IMR-90 (cell line): ENCODE results near the gene WDR70. TPM values are rescaled to one million over a fixed set of nuclear protein-coding genes. Genes with fewer than 3 reads are reported as not detected.

Experiments
- ATAC-seq: fragments of 200-7000 bp; cut with Tn5 transposase; 2 replicates; pipeline ENCODE4 v1.9.1; 2020; ENCODE audit warnings: low read depth, mild to moderate bottlenecking, moderate library complexity
- BruUV-seq: library from RNA; stranded (reverse); fragments of 400-500 nt; replicated peaks from 2 replicates; lab custom pipeline; 2021; lab: Mats Ljungman, UMichigan
- CTCF ChIA-PET: fragments of 300-600 bp; formaldehyde crosslinking; extraction: SDS; loops from one replicate; lab custom pipeline; 2021; ENCODE audit warnings: antibody characterized with exemption; lab: Yijun Ruan, JAX
- POLR2A ChIA-PET: fragments of 300-600 bp; sonication (Branson Sonifier 250); formaldehyde crosslinking; loops from one replicate; lab custom pipeline; 2022; ENCODE audit warnings: antibody characterized with exemption; ENCODE audit not compliant: unreplicated experiment; lab: Charles Lee
- DNase-seq: peaks from one replicate; pipeline ENCODE4 v3.0.0; 2013
- H2AFZ ChIP-seq: replicated peaks from 2 replicates; pipeline ENCODE3; 2013; ENCODE audit warnings: low read length, mild to moderate bottlenecking; ENCODE audit not compliant: poor library complexity
- H2AK5ac ChIP-seq: 2 replicates; pipeline ENCODE4 v1.6.1; 2013; ENCODE audit warnings: low read depth, low read length, inconsistent platforms
- H2AK9ac ChIP-seq: replicated peaks from 2 replicates; pipeline ENCODE3; 2013; ENCODE audit warnings: mild to moderate bottlenecking, low read depth, low read length, moderate library complexity; ENCODE audit not compliant: poor library complexity
- H2BK120ac ChIP-seq: 2 replicates; pipeline ENCODE4 v1.6.1; 2013; ENCODE audit warnings: low read depth, low read length, inconsistent platforms
- H2BK15ac ChIP-seq: 3 replicates; pipeline ENCODE4 v1.6.1; 2013; ENCODE audit warnings: low read depth, low read length, inconsistent platforms
- H2BK20ac ChIP-seq: 2 replicates; pipeline ENCODE4 v1.6.1; 2013; ENCODE audit warnings: low read depth, mild to moderate bottlenecking, inconsistent platforms, low read length, moderate library complexity
- H2BK5ac ChIP-seq: 2 replicates; pipeline ENCODE4 v1.6.1; 2013; ENCODE audit warnings: mild to moderate bottlenecking, low read depth, low read length, inconsistent platforms; ENCODE audit not compliant: poor library complexity, severe bottlenecking
- H3K14ac ChIP-seq: replicated peaks from 2 replicates; pipeline ENCODE4 v1.6.1; 2013; ENCODE audit warnings: low read depth, low read length, inconsistent platforms
- H3K18ac ChIP-seq: 2 replicates; pipeline ENCODE4 v1.6.1; 2013; ENCODE audit warnings: low read depth, low read length, control low read depth
- H3K23ac ChIP-seq: 2 replicates; pipeline ENCODE4 v1.6.1; 2013; ENCODE audit warnings: low read depth, low read length, inconsistent platforms
- H3K27ac ChIP-seq: 2 replicates; pipeline ENCODE4 v1.5.1; 2013; ENCODE audit warnings: mild to moderate bottlenecking, control low read depth, low read length; ENCODE audit not compliant: insufficient read depth
- H3K27me3 ChIP-seq: 2 replicates; pipeline ENCODE4 v1.6.1; 2013; ENCODE audit warnings: low read length; ENCODE audit not compliant: control insufficient read depth, insufficient read depth
- H3K36me3 ChIP-seq: 2 replicates; pipeline ENCODE4 v1.6.1; 2013; ENCODE audit warnings: low read length, mixed read lengths; ENCODE audit not compliant: control insufficient read depth, insufficient read depth
- H3K4ac ChIP-seq: 2 replicates; pipeline ENCODE4 v1.6.1; 2013; ENCODE audit warnings: low read depth, low read length, inconsistent platforms
- H3K4me1 ChIP-seq: 2 replicates; pipeline ENCODE4 v1.6.1; 2013; ENCODE audit warnings: low read length, mixed read lengths; ENCODE audit not compliant: control insufficient read depth, insufficient read depth
- H3K4me2 ChIP-seq: 2 replicates; pipeline ENCODE4 v1.6.1; 2013; ENCODE audit warnings: low read depth, mild to moderate bottlenecking, control low read depth, low read length, moderate library complexity
- H3K4me3 ChIP-seq: 2 replicates; pipeline ENCODE4 v1.5.1; 2013; ENCODE audit warnings: low read depth, mild to moderate bottlenecking, control low read depth, low read length, moderate library complexity; ENCODE audit not compliant: insufficient read depth
- H3K56ac ChIP-seq: 2 replicates; pipeline ENCODE4 v1.6.1; 2013; ENCODE audit warnings: low read length, inconsistent platforms; ENCODE audit not compliant: insufficient read depth; ENCODE audit errors: extremely low read depth
- H3K79me1 ChIP-seq, 2 experiments: 2 replicates each; pipeline ENCODE4 v1.6.1; 2013; ENCODE audit warnings: low read length in 2 of 2, inconsistent platforms in 1 of 2, low read depth in 1 of 2
- H3K9ac ChIP-seq: 2 replicates; pipeline ENCODE4 v1.6.1; 2013; ENCODE audit warnings: low read depth, low read length, control low read depth
- H3K9me1 ChIP-seq: 2 replicates; pipeline ENCODE4 v1.6.1; 2013; ENCODE audit warnings: low read length, inconsistent platforms; ENCODE audit not compliant: insufficient read depth
- H3K9me3 ChIP-seq: 2 replicates; pipeline ENCODE4 v1.6.1; 2013; ENCODE audit warnings: low read length; ENCODE audit not compliant: control insufficient read depth, insufficient read depth
- H4K20me1 ChIP-seq: 2 replicates; pipeline ENCODE4 v1.6.1; 2013; ENCODE audit warnings: low read length, inconsistent platforms; ENCODE audit not compliant: insufficient read depth
- H4K5ac ChIP-seq: 2 replicates; pipeline ENCODE4 v1.6.1; 2013; ENCODE audit warnings: mild to moderate bottlenecking, low read depth, low read length, control low read depth
- H4K8ac ChIP-seq, 2 experiments: 2 replicates each; pipeline ENCODE4 v1.6.1; 2013; ENCODE audit warnings: low read depth in 2 of 2, low read length in 2 of 2, control low read depth in 1 of 2, inconsistent platforms in 1 of 2
- H4K91ac ChIP-seq: 2 replicates; pipeline ENCODE4 v1.6.1; 2013; ENCODE audit warnings: low read depth, low read length, inconsistent platforms; ENCODE audit not compliant: insufficient read depth
- BHLHE40 ChIP-seq: fragments of 150-350 bp; IDR thresholded peaks from 2 replicates; pipeline ENCODE4 v1.6.1; 2016; ENCODE audit warnings: mild to moderate bottlenecking, low read depth, low read length
- CEBPB ChIP-seq: IDR thresholded peaks from 2 replicates; pipeline ENCODE4 v1.6.1; 2012; ENCODE audit warnings: low read depth, low read length, improper control_type of control experiment
- FOS ChIP-seq: fragments of 150-350 bp; IDR thresholded peaks from 2 replicates; pipeline ENCODE4 v1.6.1; 2016; ENCODE audit warnings: low read depth, low read length
- MAFK ChIP-seq: IDR thresholded peaks from 2 replicates; pipeline ENCODE4 v1.6.1; 2012; ENCODE audit warnings: low read depth, low read length, improper control_type of control experiment
- MAZ ChIP-seq: IDR thresholded peaks from 2 replicates; pipeline ENCODE4 v1.6.1; 2012; ENCODE audit warnings: low read depth, mild to moderate bottlenecking, low read length, improper control_type of control experiment, moderate library complexity, borderline replicate concordance
- MXI1 ChIP-seq: IDR thresholded peaks from 2 replicates; pipeline ENCODE4 v1.6.1; 2012; ENCODE audit warnings: low read depth, mild to moderate bottlenecking, low read length, moderate library complexity, borderline replicate concordance
- POLR2A ChIP-seq: IDR thresholded peaks from 2 replicates; pipeline ENCODE4 v1.6.1; 2012; ENCODE audit warnings: mild to moderate bottlenecking, low read depth, low read length
- RAD21 ChIP-seq: IDR thresholded peaks from 2 replicates; pipeline ENCODE4 v1.6.1; 2012; ENCODE audit warnings: low read length, improper control_type of control experiment
- RCOR1 ChIP-seq: IDR thresholded peaks from 2 replicates; pipeline ENCODE4 v1.6.1; 2012; ENCODE audit warnings: mild to moderate bottlenecking, low read length, improper control_type of control experiment; ENCODE audit not compliant: insufficient replicate concordance
- RFX5 ChIP-seq: IDR thresholded peaks from 2 replicates; pipeline ENCODE4 v1.8.0; 2012; ENCODE audit warnings: low read depth, mild to moderate bottlenecking, low read length, moderate library complexity
- SMC3 ChIP-seq: fragments of 150-350 bp; IDR thresholded peaks from 2 replicates; pipeline ENCODE4 v1.6.1; 2016; ENCODE audit warnings: low read depth, mild to moderate bottlenecking, antibody characterized with exemption, low read length, moderate library complexity
- dilution Hi-C: fragments of 300-500 bp; cut with HindIII; formaldehyde crosslinking; loops from one replicate; pipeline ENCODE4 v1.14.3; 2018; ENCODE audit warnings: low sequenced_read_pairs; ENCODE audit not compliant: unreplicated experiment
- in situ Hi-C: fragments of 300-500 bp; cut with MboI; formaldehyde crosslinking; loops from 3 replicates; pipeline ENCODE4 v1.14.3; 2019; ENCODE audit warnings: low sequenced_read_pairs, inconsistent platforms, mixed read lengths
- intact Hi-C: fragments of 100-400 bp; cut with micrococcal nuclease; formaldehyde crosslinking; loops from 2 replicates; pipeline ENCODE4 v1.10.0; 2022
- polyA plus RNA-seq, 3 experiments: library from polyadenylated mRNA; depleted of rRNA; stranded (reverse); fragments of >200 nt; gene quantifications; 2 replicates each; pipeline ENCODE4 v1.2.3, GENCODE V29; 2012; ENCODE audit warnings: low replicate concordance in 1 of 3
- total RNA-seq: library from RNA; depleted of rRNA; stranded (reverse); fragments of >200 nt; gene quantifications from 2 replicates; pipeline ENCODE4 v1.2.3, GENCODE V29; 2012
- TF ChIP-seq, protein P1 (sequence below): fragments of 150-350 bp; IDR thresholded peaks from 2 replicates; pipeline ENCODE4 v1.6.1; 2016; ENCODE audit warnings: low read depth, mild to moderate bottlenecking, low read length, moderate library complexity, borderline replicate concordance
- TF ChIP-seq, protein P2 (sequence below): conservative IDR thresholded peaks from 2 replicates; pipeline ENCODE4 v1.5.1; 2012; ENCODE audit warnings: mild to moderate bottlenecking, low read depth, low read length, improper control_type of control experiment

WDR70 gene
- total and polyA plus RNA-seq, 2 of the 4 experiments (the other 2 are of a cell fraction), result 16.7 to 29.9 TPM

DNA sequence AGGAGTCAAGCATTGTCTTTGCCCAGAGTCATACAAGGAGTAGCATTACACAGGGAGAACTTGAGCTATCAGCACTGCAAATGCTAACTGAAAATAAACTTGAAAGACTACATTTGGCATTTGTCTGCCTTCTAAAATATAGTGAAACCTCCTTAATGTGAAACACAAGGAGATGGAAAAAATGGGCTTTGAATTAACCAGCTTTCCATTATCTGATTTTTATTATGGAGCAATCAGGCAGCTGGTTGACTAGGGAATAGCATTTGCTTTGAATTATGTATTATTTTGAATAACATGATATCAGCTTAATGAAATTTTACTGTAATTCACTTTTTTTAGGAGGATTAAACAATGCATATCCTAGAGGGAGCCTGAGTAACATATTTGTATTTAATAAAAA lies 329.9 kb downstream of the WDR70 start:
- intact Hi-C loops, result no loop called here
- H3K27ac ChIP-seq, result no peak overlapping the region
- H3K4me2 ChIP-seq, result no peak overlapping the region
- dilution Hi-C loops, result no loop called here
- H4K20me1 ChIP-seq, result no peaks in the 10 kb centered on the region
- no peak overlapping the region for H2BK20ac ChIP-seq
- no peak overlapping the region for H2AFZ ChIP-seq
- no peak overlapping the region for H3K56ac ChIP-seq
- H2BK15ac ChIP-seq, result no peak overlapping the region
- H4K91ac ChIP-seq, result no peak overlapping the region
- no peak for DNase-seq
- no peak overlapping the region for H2BK120ac ChIP-seq
- TF ChIP-seq FOS (no peak), RCOR1 (no peak), SMC3 (no peak), RFX5 (no peak), MAFK (no peak), RAD21 (no peak), MXI1 (no peak), CEBPB (no peak), MAZ (no peak), POLR2A (no peak), BHLHE40 (no peak)
- TF ChIP-seq, protein P1, sequence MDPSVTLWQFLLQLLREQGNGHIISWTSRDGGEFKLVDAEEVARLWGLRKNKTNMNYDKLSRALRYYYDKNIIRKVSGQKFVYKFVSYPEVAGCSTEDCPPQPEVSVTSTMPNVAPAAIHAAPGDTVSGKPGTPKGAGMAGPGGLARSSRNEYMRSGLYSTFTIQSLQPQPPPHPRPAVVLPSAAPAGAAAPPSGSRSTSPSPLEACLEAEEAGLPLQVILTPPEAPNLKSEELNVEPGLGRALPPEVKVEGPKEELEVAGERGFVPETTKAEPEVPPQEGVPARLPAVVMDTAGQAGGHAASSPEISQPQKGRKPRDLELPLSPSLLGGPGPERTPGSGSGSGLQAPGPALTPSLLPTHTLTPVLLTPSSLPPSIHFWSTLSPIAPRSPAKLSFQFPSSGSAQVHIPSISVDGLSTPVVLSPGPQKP, result no peak
- TF ChIP-seq, protein P2, sequence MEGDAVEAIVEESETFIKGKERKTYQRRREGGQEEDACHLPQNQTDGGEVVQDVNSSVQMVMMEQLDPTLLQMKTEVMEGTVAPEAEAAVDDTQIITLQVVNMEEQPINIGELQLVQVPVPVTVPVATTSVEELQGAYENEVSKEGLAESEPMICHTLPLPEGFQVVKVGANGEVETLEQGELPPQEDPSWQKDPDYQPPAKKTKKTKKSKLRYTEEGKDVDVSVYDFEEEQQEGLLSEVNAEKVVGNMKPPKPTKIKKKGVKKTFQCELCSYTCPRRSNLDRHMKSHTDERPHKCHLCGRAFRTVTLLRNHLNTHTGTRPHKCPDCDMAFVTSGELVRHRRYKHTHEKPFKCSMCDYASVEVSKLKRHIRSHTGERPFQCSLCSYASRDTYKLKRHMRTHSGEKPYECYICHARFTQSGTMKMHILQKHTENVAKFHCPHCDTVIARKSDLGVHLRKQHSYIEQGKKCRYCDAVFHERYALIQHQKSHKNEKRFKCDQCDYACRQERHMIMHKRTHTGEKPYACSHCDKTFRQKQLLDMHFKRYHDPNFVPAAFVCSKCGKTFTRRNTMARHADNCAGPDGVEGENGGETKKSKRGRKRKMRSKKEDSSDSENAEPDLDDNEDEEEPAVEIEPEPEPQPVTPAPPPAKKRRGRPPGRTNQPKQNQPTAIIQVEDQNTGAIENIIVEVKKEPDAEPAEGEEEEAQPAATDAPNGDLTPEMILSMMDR, result no peak
- H3K18ac ChIP-seq, result no peak overlapping the region
- no peak for ATAC-seq
- no peak overlapping the region for H2BK5ac ChIP-seq
- no peaks in the 10 kb centered on the region for H3K9me1 ChIP-seq
- H3K36me3 ChIP-seq, result no peaks in the 10 kb centered on the region
- ChIA-PET POLR2A (no interaction called here), CTCF (no interaction called here)
- H3K79me1 ChIP-seq, result no peaks in the 10 kb centered on the region
- no TSS peak for BruUV-seq
- H3K23ac ChIP-seq, result no peak overlapping the region
- H3K9me3 ChIP-seq, result no peaks in the 10 kb centered on the region
- no peak overlapping the region for H4K8ac ChIP-seq
- in situ Hi-C loops, result no loop called here
- peaks cover 2% of the 10 kb centered on the region; the same call in 1 of the 2 replicates for H3K4me1 ChIP-seq
- no peak overlapping the region for H2AK9ac ChIP-seq
- no peak overlapping the region for H3K4ac ChIP-seq
- no peaks in the 10 kb centered on the region for H3K27me3 ChIP-seq
- no peak overlapping the region for H4K5ac ChIP-seq
- no peak overlapping the region for H2AK5ac ChIP-seq
- no peak overlapping the region for H3K4me3 ChIP-seq
- no peak overlapping the region for H3K9ac ChIP-seq
- no peak overlapping the region for H3K14ac ChIP-seq
